Hepatocyte (in vitro differentiated cells): ENCODE measurements around the gene XXYLT1.

Experiments used
- EZH2 ChIP-seq: fragments of 200-600 bp; sonication (generic); IDR thresholded peaks from 2 replicates; pipeline ENCODE4 v1.6.1; 2016; ENCODE audit warnings: antibody characterized with exemption, mild to moderate bottlenecking, borderline replicate concordance
- EZH2phosphoT487 ChIP-seq: fragments of 200-600 bp; sonication (generic); IDR thresholded peaks from one replicate; pipeline ENCODE4 v1.6.1; 2018; ENCODE audit warnings: antibody characterized with exemption, mild to moderate bottlenecking, low read depth, moderate library complexity; ENCODE audit not compliant: unreplicated experiment, severe bottlenecking
- TF ChIP-seq, protein P1 (sequence below): fragments of 200-600 bp; sonication (generic); IDR thresholded peaks from 2 replicates; pipeline ENCODE4 v1.5.1; 2016; ENCODE audit warnings: antibody characterized with exemption, mild to moderate bottlenecking; ENCODE audit not compliant: poor library complexity

- TF ChIP-seq, protein P1, sequence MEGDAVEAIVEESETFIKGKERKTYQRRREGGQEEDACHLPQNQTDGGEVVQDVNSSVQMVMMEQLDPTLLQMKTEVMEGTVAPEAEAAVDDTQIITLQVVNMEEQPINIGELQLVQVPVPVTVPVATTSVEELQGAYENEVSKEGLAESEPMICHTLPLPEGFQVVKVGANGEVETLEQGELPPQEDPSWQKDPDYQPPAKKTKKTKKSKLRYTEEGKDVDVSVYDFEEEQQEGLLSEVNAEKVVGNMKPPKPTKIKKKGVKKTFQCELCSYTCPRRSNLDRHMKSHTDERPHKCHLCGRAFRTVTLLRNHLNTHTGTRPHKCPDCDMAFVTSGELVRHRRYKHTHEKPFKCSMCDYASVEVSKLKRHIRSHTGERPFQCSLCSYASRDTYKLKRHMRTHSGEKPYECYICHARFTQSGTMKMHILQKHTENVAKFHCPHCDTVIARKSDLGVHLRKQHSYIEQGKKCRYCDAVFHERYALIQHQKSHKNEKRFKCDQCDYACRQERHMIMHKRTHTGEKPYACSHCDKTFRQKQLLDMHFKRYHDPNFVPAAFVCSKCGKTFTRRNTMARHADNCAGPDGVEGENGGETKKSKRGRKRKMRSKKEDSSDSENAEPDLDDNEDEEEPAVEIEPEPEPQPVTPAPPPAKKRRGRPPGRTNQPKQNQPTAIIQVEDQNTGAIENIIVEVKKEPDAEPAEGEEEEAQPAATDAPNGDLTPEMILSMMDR = no peak
- TF ChIP-seq EZH2 (no peak), EZH2phosphoT487 (no peak)
These were observed 30.0 kb downstream of the XXYLT1 start for GRCh38 chr3:195240939-195241338.
